Fibroblast of pulmonary artery (primary cell): ENCODE results near the gene KRT13.

Source experiments
- DNase-seq: peaks from one replicate; pipeline ENCODE4 v3.0.0-alpha.2; 2010; ENCODE audit warnings: low read depth
- H3K4me3 ChIP-seq: replicated peaks from 2 replicates; pipeline ENCODE4 v1.5.1; 2011; ENCODE audit warnings: low read depth, mild to moderate bottlenecking, control low read depth, low read length, moderate library complexity
- CTCF ChIP-seq: IDR thresholded peaks from 2 replicates; pipeline ENCODE4 v1.5.1; 2011; ENCODE audit warnings: mild to moderate bottlenecking, control low read depth, low read length, inconsistent platforms; ENCODE audit errors: missing control alignments

The KRT13 gene

DNA sequence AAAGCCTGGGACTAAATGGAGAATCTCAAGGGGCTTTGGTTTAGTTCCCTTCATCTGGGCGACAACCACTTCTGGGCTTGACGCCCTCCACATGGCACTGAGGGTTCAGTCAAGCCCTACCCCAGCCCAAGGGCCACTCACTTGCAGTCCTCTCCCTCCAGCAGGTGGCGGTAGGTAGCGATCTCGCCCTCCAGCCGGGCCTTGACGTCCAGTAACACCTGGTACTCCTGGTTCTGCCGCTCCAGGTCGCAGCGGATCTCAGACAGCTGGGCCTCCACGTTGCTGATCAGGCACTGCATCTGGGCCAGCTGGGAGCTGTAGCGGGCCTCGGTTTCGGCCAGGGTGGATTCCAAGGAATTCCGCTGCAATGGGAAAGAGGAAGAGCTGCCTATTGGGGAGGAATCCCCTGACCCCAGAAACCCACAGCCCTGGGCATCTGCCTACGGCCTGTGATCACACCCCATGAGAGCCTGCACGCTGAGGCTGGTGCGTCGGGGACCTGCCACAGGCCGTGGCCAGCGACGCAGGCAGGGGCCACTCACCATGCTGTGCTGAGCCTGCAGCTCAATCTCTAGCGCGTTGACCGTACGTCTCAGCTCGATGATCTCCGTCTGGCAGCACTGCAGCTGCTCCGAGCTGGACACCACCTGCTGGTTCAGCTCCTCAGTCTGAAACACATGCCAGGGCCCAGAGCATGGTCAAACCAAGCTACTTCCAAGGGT, 18.4 kb downstream of the KRT13 start:
- DNase-seq: no peak
- TF ChIP-seq CTCF: peak; percentile 48

DNA sequence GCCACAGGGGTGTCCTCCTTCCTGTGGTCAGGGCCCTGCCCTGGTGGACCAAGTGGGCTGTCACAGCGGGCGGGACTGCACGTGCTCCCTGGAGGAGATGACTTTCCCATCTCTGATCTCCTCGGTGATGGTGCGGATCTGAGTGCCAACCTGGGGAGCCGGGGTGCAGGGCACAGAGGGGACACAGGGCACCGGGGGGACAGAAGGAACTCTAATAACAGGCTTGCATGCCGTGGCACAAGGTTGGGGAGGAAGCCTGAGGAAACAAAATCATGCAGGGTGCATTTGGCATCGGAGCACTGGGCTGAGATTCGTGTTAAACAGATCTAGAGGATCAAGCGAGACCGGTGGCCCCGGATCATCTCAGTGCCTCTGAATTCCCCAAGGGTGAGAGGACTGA, 19.1 kb downstream of the KRT13 start:
- TF ChIP-seq CTCF: no peak
- H3K4me3 ChIP-seq: no peak overlapping the region
- no peak for DNase-seq

More for the DNA sequence above, 18.4 kb downstream of the KRT13 start:
- no peak overlapping the region for H3K4me3 ChIP-seq

DNA sequence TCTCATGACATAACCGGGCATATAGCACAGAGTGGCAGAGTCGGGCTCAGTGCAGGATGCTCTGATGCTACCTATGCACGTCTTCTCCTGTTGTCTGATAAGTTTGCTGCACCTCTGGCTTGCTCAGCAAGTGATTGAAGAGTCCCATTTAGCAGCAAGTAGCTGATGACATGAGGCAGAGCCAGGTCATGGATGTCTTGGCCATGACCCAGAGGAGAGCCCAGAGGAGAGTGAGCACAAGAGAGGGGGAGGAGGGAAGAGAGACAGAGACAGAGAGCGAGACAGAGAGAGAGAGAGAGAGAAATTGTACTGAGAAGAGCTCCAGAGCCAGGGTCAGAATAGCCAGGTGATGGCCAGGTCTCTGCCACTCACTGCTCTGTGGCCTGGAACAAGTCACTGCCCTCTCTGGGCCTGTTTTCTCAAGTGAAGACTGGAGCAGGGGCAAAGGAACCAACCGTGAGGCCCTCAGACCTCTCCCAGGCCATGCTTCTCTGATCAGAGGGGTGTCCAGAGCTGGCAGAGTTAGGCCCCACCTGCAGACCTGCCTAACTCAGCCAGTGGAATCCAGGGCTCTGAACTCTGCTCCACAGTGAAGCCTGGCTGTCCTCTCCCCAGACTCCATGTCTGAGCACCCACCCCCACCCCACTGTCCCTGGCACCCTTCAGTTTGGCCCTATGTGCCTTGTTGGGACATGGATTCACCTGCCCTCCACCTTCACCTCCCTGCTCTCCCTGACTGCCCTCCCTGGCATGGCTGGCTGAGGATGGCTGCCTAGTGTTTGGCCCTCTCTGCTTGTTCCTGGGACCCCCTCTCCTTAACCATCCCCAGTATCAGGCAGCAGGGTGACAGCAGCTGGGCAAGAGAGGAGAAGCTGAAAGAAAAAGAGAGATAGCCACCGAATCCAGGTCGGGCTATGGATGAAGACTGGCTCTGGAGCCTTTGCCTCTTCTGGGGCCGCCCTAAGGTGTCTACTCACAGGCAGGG, 20.2 kb downstream of the KRT13 start:
- TF ChIP-seq CTCF: no peak
- DNase-seq: no peak
- no peak overlapping the region for H3K4me3 ChIP-seq

DNA sequence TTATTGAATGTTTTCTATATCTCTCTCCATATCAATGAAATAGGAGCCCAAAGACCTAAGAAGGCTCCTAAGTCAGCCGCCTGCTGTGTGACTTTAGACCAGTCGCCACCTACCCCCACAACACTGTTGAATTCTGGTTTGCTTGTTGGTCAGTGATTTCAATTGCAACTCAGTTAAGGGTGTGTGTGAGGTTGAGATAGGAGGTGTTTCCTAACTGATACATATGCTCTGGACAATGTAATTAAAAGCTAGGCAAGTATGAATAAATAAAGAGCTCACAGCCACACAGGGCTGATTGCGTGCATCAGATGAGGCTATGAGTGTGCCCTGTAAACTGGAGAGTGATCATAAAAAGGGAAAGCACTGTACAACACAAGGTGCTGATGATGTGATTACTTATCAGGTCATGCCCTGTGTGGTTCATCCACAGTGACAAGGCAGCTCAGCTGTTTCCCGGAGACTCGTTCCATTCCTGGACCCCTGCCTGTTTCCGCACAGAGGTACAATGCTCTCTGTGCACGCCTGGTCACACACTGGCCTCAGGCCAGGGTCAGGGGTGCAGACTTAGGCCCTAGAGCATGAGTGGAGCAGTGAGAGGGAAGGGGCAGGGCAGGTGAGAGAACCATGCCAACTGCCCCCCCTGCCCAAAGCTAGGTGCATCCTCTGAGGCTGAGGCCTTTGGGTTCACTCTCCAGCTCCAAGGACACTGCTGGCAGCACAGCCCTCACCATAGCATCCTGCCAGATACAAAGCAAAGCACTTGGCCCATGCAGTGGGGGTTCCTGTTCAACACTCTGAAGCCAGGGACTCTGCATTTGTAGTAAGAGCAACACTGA, 21.2 kb downstream of the KRT13 start:
- no peak for DNase-seq
- no peak for TF ChIP-seq CTCF
- no peak overlapping the region for H3K4me3 ChIP-seq

- no peak overlapping the region for H3K4me3 ChIP-seq
These were observed 21.9 kb downstream of the KRT13 start for GRCh38 chr17:41483531-41483930.

More at GRCh38 chr17:41483531-41483930, 21.9 kb downstream of the KRT13 start:
- DNase-seq: no peak
- TF ChIP-seq CTCF: no peak
